ENCODE results near the gene TREML4.
A peak's percentile ranks its signal among the peaks of the same experiment; 100 is the strongest.

The TREML4 gene

GRCh38 chr6:41288030-41288753 lies 60.0 kb downstream of the TREML4 start:
- DNase-seq: peak; percentile 6
